OCI-LY7 (cell line): Measurements from ENCODE around the gene DCTPP1.

Experiments
- CTCF ChIP-seq: fragments of 200-600 bp; sonication (generic); conservative IDR thresholded peaks from 2 replicates; pipeline ENCODE4 v1.5.1; 2014; ENCODE audit warnings: mild to moderate bottlenecking, antibody characterized with exemption, low read length, moderate library complexity, mixed read lengths
- EZH2phosphoT487 ChIP-seq: fragments of 200-600 bp; sonication (generic); IDR thresholded peaks from 2 replicates; pipeline ENCODE4 v1.6.1; 2018; ENCODE audit warnings: low read depth, borderline replicate concordance, mild to moderate bottlenecking, mixed run types, antibody characterized with exemption, low read length, moderate library complexity, mixed read lengths

GRCh38 chr16:30380072-30380802, 49.6 kb downstream of the DCTPP1 start:
- TF ChIP-seq CTCF: no peak
- no peak for TF ChIP-seq EZH2phosphoT487
